ENCODE data around the gene EPHB3.

GRCh38 chr3:184604039-184604601 lies 42.5 kb downstream of the EPHB3 start:
- TF ChIP-seq EP300 (IDR thresholded peaks at IDR 0.05) = no peak
- peak in 1 of 3 donors; percentile 5 for TF ChIP-seq CTCF (IDR thresholded peaks at IDR 0.05)
